Hepatocyte (in vitro differentiated cells): ENCODE data around the gene PLD5. TPM values are rescaled to one million over a fixed set of nuclear protein-coding genes. Genes with fewer than 3 reads are reported as not detected.
"Not testable (repeated sequence)": the region's sequence is repeated elsewhere in the genome, so short reads cannot be mapped to it uniquely, and the experiment has no call there.

ENCODE experiments used
- DNase-seq: peaks from one replicate; pipeline ENCODE4 v3.0.0-alpha.2; 2016; ENCODE audit warnings: low spot score
- H2AFZ ChIP-seq: fragments of 200-600 bp; sonication (generic); 2 replicates; pipeline ENCODE4 v1.6.0; 2016; ENCODE audit warnings: antibody characterized with exemption, mild to moderate bottlenecking
- H3K27ac ChIP-seq: fragments of 200-600 bp; sonication (generic); 2 replicates; pipeline ENCODE4 v1.5.1; 2016; ENCODE audit warnings: mild to moderate bottlenecking
- H3K27me3 ChIP-seq: fragments of 200-600 bp; sonication (generic); 2 replicates; pipeline ENCODE4 v1.6.1; 2016
- H3K36me3 ChIP-seq: fragments of 200-600 bp; sonication (generic); replicated peaks from 2 replicates; pipeline ENCODE4 v1.5.1; 2016; ENCODE audit warnings: low read depth; ENCODE audit not compliant: insufficient read depth
- H3K4me1 ChIP-seq: fragments of 200-600 bp; sonication (generic); 2 replicates; pipeline ENCODE4 v1.5.1; 2016; ENCODE audit warnings: mild to moderate bottlenecking, moderate library complexity; ENCODE audit not compliant: insufficient read depth
- H3K4me2 ChIP-seq: fragments of 200-600 bp; sonication (generic); 2 replicates; pipeline ENCODE4 v1.6.0; 2016
- H3K4me3 ChIP-seq: fragments of 200-600 bp; sonication (generic); 2 replicates; pipeline ENCODE4 v1.5.1; 2016; ENCODE audit warnings: mild to moderate bottlenecking
- H3K79me2 ChIP-seq: fragments of 200-600 bp; sonication (generic); 2 replicates; pipeline ENCODE4 v1.6.0; 2017; ENCODE audit warnings: mild to moderate bottlenecking
- H3K9me2 ChIP-seq: fragments of 200-600 bp; sonication (generic); replicated peaks from 2 replicates; pipeline ENCODE4 v1.6.0; 2017; ENCODE audit warnings: mild to moderate bottlenecking; ENCODE audit not compliant: insufficient read depth
- H3K9me3 ChIP-seq: fragments of 200-600 bp; sonication (generic); 2 replicates; pipeline ENCODE4 v1.5.1; 2016; ENCODE audit warnings: low read depth, mild to moderate bottlenecking
- H4K20me1 ChIP-seq: fragments of 200-600 bp; sonication (generic); 2 replicates; pipeline ENCODE4 v1.6.0; 2016; ENCODE audit warnings: mild to moderate bottlenecking; ENCODE audit not compliant: insufficient read depth, poor library complexity, severe bottlenecking
- CTCF ChIP-seq: fragments of 200-600 bp; sonication (generic); IDR thresholded peaks from 2 replicates; pipeline ENCODE4 v1.5.1; 2016; ENCODE audit warnings: antibody characterized with exemption, mild to moderate bottlenecking; ENCODE audit not compliant: poor library complexity
- EZH2 ChIP-seq: fragments of 200-600 bp; sonication (generic); IDR thresholded peaks from 2 replicates; pipeline ENCODE4 v1.6.1; 2016; ENCODE audit warnings: antibody characterized with exemption, mild to moderate bottlenecking, borderline replicate concordance
- EZH2phosphoT487 ChIP-seq: fragments of 200-600 bp; sonication (generic); IDR thresholded peaks from one replicate; pipeline ENCODE4 v1.6.1; 2018; ENCODE audit warnings: antibody characterized with exemption, mild to moderate bottlenecking, low read depth, moderate library complexity; ENCODE audit not compliant: unreplicated experiment, severe bottlenecking
- WGBS: methylation state at CpG from one replicate; pipeline ENCODE4 v1.1.6; 2016; ENCODE audit warnings: low lambda C conversion rate; ENCODE audit errors: missing lambda C conversion rate; 5-methylcytosine and 5-hydroxymethylcytosine counted together
- polyA plus RNA-seq: library from polyadenylated mRNA; unstranded; fragments of >200 nt; fragmentation: Nextera tagmentation; extraction: Ambion mirVana; gene quantifications from 2 replicates; pipeline ENCODE4 v1.2.1, GENCODE V29; 2016
- total RNA-seq: library from RNA; depleted of rRNA; stranded (reverse); fragments of >200 nt; gene quantifications from 2 replicates; pipeline ENCODE4 v1.2.3, GENCODE V29; 2014

PLD5 gene
- total and polyA plus RNA-seq, 2 experiments from 2014 or later = 0.33 to 0.58 TPM

- Histone ChIP-seq H3K4me1 (no peaks in the 10 kb centered on the region), H3K9me3 (no peaks in the 10 kb centered on the region), H3K27me3 (no peaks in the 10 kb centered on the region), H4K20me1 (no peaks in the 10 kb centered on the region), H3K4me3 (no peak overlapping the region), H3K27ac (no peak overlapping the region), H3K79me2 (no peaks in the 10 kb centered on the region), H3K9me2 (no peaks in the 10 kb centered on the region), H2AFZ (no peak overlapping the region), H3K4me2 (no peak overlapping the region), H3K36me3 (no peaks in the 10 kb centered on the region)
- TF ChIP-seq CTCF (no peak), EZH2 (no peak), EZH2phosphoT487 (no peak)
- 86% methylated on average over 3 of the region's 3 CpGs for WGBS
- no peak for DNase-seq
Measured at GRCh38 chr1:242228991-242229390, 295.5 kb downstream of the PLD5 start.

GRCh38 chr1:242225767-242226573 is 298.5 kb downstream of the PLD5 start:
- no peak overlapping the region for H3K27ac ChIP-seq
- WGBS = 87% methylated on average over 9 of the region's 9 CpGs
- no peak overlapping the region for H3K4me3 ChIP-seq
- TF ChIP-seq CTCF (no peak), EZH2phosphoT487 (no peak), EZH2 (no peak)
- no peaks in the 10 kb centered on the region for H3K27me3 ChIP-seq
- no peak for DNase-seq
- no peaks in the 10 kb centered on the region for H3K79me2 ChIP-seq
- no peaks in the 10 kb centered on the region for H3K36me3 ChIP-seq
- H3K9me2 ChIP-seq = no peaks in the 10 kb centered on the region
- H3K4me2 ChIP-seq = no peak overlapping the region
- H4K20me1 ChIP-seq = no peaks in the 10 kb centered on the region
- H3K4me1 ChIP-seq = no peaks in the 10 kb centered on the region
- no peak overlapping the region for H2AFZ ChIP-seq
- no peaks in the 10 kb centered on the region for H3K9me3 ChIP-seq

- H2AFZ ChIP-seq, H3K79me2 ChIP-seq, H3K4me2 ChIP-seq, H4K20me1 ChIP-seq, H3K27ac ChIP-seq, H3K4me3 ChIP-seq, H3K36me3 ChIP-seq, H3K9me2 ChIP-seq, H3K9me3 ChIP-seq, H3K27me3 ChIP-seq, DNase-seq, H3K4me1 ChIP-seq: not testable (repeated sequence)
- WGBS = 90% methylated on average over 16 of the region's 16 CpGs
Measured at GRCh38 chr1:242224878-242225766, 299.4 kb downstream of the PLD5 start.

- Histone ChIP-seq H3K9me3 (no peaks in the 10 kb centered on the region), H3K79me2 (no peaks in the 10 kb centered on the region), H2AFZ (no peak overlapping the region), H3K9me2 (no peaks in the 10 kb centered on the region), H3K4me2 (no peak overlapping the region), H3K36me3 (no peaks in the 10 kb centered on the region), H4K20me1 (no peaks in the 10 kb centered on the region), H3K4me1 (no peaks in the 10 kb centered on the region), H3K4me3 (no peak overlapping the region), H3K27me3 (no peaks in the 10 kb centered on the region), H3K27ac (no peak overlapping the region)
- TF ChIP-seq EZH2 (no peak), CTCF (no peak), EZH2phosphoT487 (no peak)
- 79% methylated on average over 3 of the region's 3 CpGs for WGBS
- no peak for DNase-seq
Measured at GRCh38 chr1:242224461-242224860, 300.0 kb downstream of the PLD5 start.
